PC-3 (cell line): Measurements from ENCODE around the gene MACROH2A1. TPM values are rescaled to one million over a fixed set of nuclear protein-coding genes. Genes with fewer than 3 reads are reported as not detected.
A peak's percentile ranks its signal among the peaks of the same experiment; 100 is the strongest.

Experiments used
- ATAC-seq: fragments of 200-7000 bp; cut with Tn5 transposase; 2 replicates; pipeline ENCODE4 v1.9.1; 2020; ENCODE audit warnings: mild to moderate bottlenecking, moderate library complexity
- BruUV-seq: library from RNA; stranded (reverse); fragments of 400-500 nt; replicated peaks from 2 replicates; lab custom pipeline; 2021; lab: Mats Ljungman, UMichigan
- CTCF ChIA-PET: fragments of 300-600 bp; sonication (Branson Sonifier 250); formaldehyde crosslinking; loops from one replicate; lab custom pipeline; 2022; ENCODE audit warnings: antibody characterized with exemption; lab: Charles Lee
- POLR2A ChIA-PET: fragments of 300-600 bp; sonication (Branson Sonifier 250); formaldehyde crosslinking; loops from one replicate; lab custom pipeline; 2022; ENCODE audit warnings: antibody characterized with exemption; ENCODE audit not compliant: unreplicated experiment; lab: Charles Lee
- DNase-seq: peaks from one replicate; pipeline ENCODE4 v3.0.0-alpha.2; 2015
- H2AFZ ChIP-seq: fragments of 300-600 bp; sonication (generic); 2 replicates; pipeline ENCODE4 v1.6.0; 2016; ENCODE audit warnings: antibody characterized with exemption, low read length
- H3F3A ChIP-seq: fragments of 300-600 bp; sonication (generic); one replicate; pipeline ENCODE4 v1.6.0; 2017; ENCODE audit warnings: antibody characterized with exemption, low read length, control low read depth, mild to moderate bottlenecking; ENCODE audit not compliant: unreplicated experiment
- H3K27ac ChIP-seq: fragments of 300-600 bp; sonication (generic); 2 replicates; pipeline ENCODE4 v1.5.1; 2016; ENCODE audit warnings: mild to moderate bottlenecking, low read length
- H3K27me3 ChIP-seq: fragments of 300-600 bp; sonication (generic); 2 replicates; pipeline ENCODE4 v1.6.1; 2016; ENCODE audit warnings: low read length, mixed read lengths
- H3K36me3 ChIP-seq: fragments of 300-600 bp; sonication (generic); 2 replicates; pipeline ENCODE4 v1.6.1; 2016; ENCODE audit warnings: low read depth, mixed run types, low read length, mixed read lengths
- H3K4me1 ChIP-seq: fragments of 300-600 bp; sonication (generic); 2 replicates; pipeline ENCODE4 v1.5.1; 2016; ENCODE audit warnings: low read length; ENCODE audit not compliant: insufficient read depth
- H3K4me2 ChIP-seq: fragments of 300-600 bp; sonication (generic); 2 replicates; pipeline ENCODE4 v1.6.0; 2016; ENCODE audit warnings: low read length
- H3K4me3 ChIP-seq: fragments of 300-600 bp; sonication (generic); 2 replicates; pipeline ENCODE4 v1.5.1; 2016; ENCODE audit warnings: mild to moderate bottlenecking, low read length, mixed read lengths
- H3K79me2 ChIP-seq: fragments of 300-600 bp; sonication (generic); 2 replicates; pipeline ENCODE4 v1.6.1; 2017; ENCODE audit warnings: low read length, mixed read lengths
- H3K9ac ChIP-seq: fragments of 300-600 bp; sonication (generic); 2 replicates; pipeline ENCODE4 v1.6.0; 2016; ENCODE audit warnings: mild to moderate bottlenecking, low read length
- H3K9me2 ChIP-seq: fragments of 300-600 bp; sonication (generic); replicated peaks from 2 replicates; pipeline ENCODE4 v1.6.1; 2016; ENCODE audit warnings: mixed run types, low read length, mixed read lengths
- H3K9me3 ChIP-seq: fragments of 300-600 bp; sonication (generic); 2 replicates; pipeline ENCODE4 v1.6.1; 2016; ENCODE audit warnings: low read length, mixed read lengths
- H4K20me1 ChIP-seq: fragments of 300-600 bp; sonication (generic); 2 replicates; pipeline ENCODE4 v1.6.1; 2016; ENCODE audit warnings: low read length, mixed read lengths
- CTCF ChIP-seq: fragments of 300-600 bp; sonication (generic); conservative IDR thresholded peaks from 2 replicates; pipeline ENCODE4 v1.5.1; 2017; ENCODE audit warnings: antibody characterized with exemption, low read depth, mild to moderate bottlenecking, low read length
- EZH2 ChIP-seq: fragments of 300-600 bp; sonication (generic); IDR thresholded peaks from one replicate; pipeline ENCODE4 v1.6.1; 2017; ENCODE audit warnings: antibody characterized with exemption, mild to moderate bottlenecking, low read length; ENCODE audit not compliant: unreplicated experiment
- EZH2phosphoT487 ChIP-seq: fragments of 300-600 bp; sonication (generic); IDR thresholded peaks from 2 replicates; pipeline ENCODE4 v1.6.1; 2018; ENCODE audit warnings: mild to moderate bottlenecking, antibody characterized with exemption, low read length, borderline replicate concordance
- intact Hi-C: fragments of 100-400 bp; cut with micrococcal nuclease; formaldehyde crosslinking; loops from 2 replicates; pipeline ENCODE4 v1.9.0; 2023
- total RNA-seq: library from RNA; depleted of rRNA; stranded (reverse); fragments of >200 nt; gene quantifications from 2 replicates; pipeline ENCODE4 v1.2.3, GENCODE V29; 2014

The MACROH2A1 gene
- total RNA-seq, 1 experiment from 2014 or later = 388 TPM

GRCh38 chr5:135357685-135358084 lies 41.3 kb downstream of the MACROH2A1 start:
- H3K4me3 ChIP-seq = no peak overlapping the region
- no peaks in the 10 kb centered on the region for H3F3A ChIP-seq
- H4K20me1 ChIP-seq = no peaks in the 10 kb centered on the region
- no peak overlapping the region for H3K9ac ChIP-seq
- POLR2A ChIA-PET = no interaction called here
- intact Hi-C loops = no loop called here
- H3K4me1 ChIP-seq = no peaks in the 10 kb centered on the region
- TF ChIP-seq CTCF (no peak), EZH2phosphoT487 (no peak), EZH2 (no peak)
- ATAC-seq (no peak), DNase-seq (no peak)
- no peaks in the 10 kb centered on the region for H3K27me3 ChIP-seq
- BruUV-seq = no TSS peak
- H2AFZ ChIP-seq = no peak overlapping the region
- H3K27ac ChIP-seq = no peak overlapping the region
- H3K9me3 ChIP-seq = no peaks in the 10 kb centered on the region
- H3K36me3 ChIP-seq = peaks cover 48% of the 10 kb centered on the region
- no peaks in the 10 kb centered on the region for H3K9me2 ChIP-seq
- no peaks in the 10 kb centered on the region for H3K79me2 ChIP-seq
- H3K4me2 ChIP-seq = no peak overlapping the region
- CTCF ChIA-PET = no interaction called here

DNA sequence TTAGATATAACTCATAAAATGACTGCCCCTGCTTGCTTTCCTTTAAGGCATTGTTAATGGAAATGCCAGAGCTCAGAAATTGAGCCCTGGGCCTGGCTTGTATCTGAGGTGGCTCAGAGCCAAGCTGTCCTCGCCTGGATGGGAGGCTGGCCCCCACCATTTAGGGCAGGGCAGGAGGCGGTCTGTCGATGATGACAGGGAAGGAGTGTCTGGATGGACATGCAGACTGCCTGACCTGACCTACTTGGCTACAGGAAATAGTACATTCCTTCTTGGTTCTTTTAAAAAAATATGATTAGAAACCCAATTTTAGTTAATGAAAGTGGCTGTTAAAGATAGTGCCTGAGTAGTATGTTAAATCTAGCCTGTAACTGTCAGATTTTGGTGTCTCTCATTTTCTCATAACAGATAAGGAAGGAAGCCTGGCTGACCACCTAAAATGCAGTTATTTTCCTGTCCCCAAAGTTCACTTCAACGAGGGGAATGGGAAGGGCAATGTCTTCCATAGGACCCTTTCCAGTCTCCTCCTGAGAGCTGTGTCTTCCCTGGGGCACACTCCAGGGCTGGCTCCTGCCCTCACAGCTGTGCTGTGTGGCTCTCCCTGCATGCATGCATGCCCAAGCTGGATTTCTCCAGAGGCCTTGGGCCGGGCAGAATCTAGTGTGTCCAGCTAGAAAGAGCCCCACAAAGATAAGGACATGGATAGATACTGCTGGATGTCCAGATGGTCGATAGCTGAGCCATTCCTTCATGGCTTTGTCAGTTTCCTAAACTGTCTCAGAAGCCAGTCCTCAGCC lies 42.3 kb downstream of the MACROH2A1 start:
- Histone ChIP-seq H3K9me3 (no peaks in the 10 kb centered on the region), H2AFZ (no peak overlapping the region), H3K9me2 (no peaks in the 10 kb centered on the region), H3K79me2 (no peaks in the 10 kb centered on the region), H3K4me2 (no peak overlapping the region), H3F3A (no peaks in the 10 kb centered on the region), H3K4me3 (no peak overlapping the region), H3K9ac (no peak overlapping the region), H3K27ac (no peak overlapping the region), H3K27me3 (no peaks in the 10 kb centered on the region), H4K20me1 (no peaks in the 10 kb centered on the region), H3K4me1 (no peaks in the 10 kb centered on the region), H3K36me3 (peaks cover 48% of the 10 kb centered on the region)
- DNase-seq (no peak), ATAC-seq (peak; percentile 43)
- no TSS peak for BruUV-seq
- ChIA-PET CTCF (no interaction called here), POLR2A (no interaction called here)
- TF ChIP-seq EZH2 = no peak
- intact Hi-C loops = no loop called here

- ChIA-PET POLR2A (no interaction called here), CTCF (no interaction called here)
- Histone ChIP-seq H3K9me3 (no peaks in the 10 kb centered on the region), H3F3A (no peaks in the 10 kb centered on the region), H4K20me1 (no peaks in the 10 kb centered on the region), H3K36me3 (peaks cover 42% of the 10 kb centered on the region), H3K27me3 (no peaks in the 10 kb centered on the region), H3K79me2 (no peaks in the 10 kb centered on the region), H3K9me2 (no peaks in the 10 kb centered on the region), H3K4me1 (no peaks in the 10 kb centered on the region), H2AFZ (no peak overlapping the region), H3K4me3 (no peak overlapping the region), H3K27ac (no peak overlapping the region), H3K9ac (no peak overlapping the region), H3K4me2 (no peak overlapping the region)
- no peak for TF ChIP-seq EZH2phosphoT487
- TF ChIP-seq EZH2 = no peak
- no peak for TF ChIP-seq CTCF
- BruUV-seq = no TSS peak
- no peak for DNase-seq
- intact Hi-C loops = no loop called here
- no peak for ATAC-seq
Measured at GRCh38 chr5:135355169-135355568, 43.9 kb downstream of the MACROH2A1 start.
